Ishikawa (cell line): ENCODE data around the gene POP4.

ENCODE experiments used
- EP300 ChIP-seq: IDR thresholded peaks from 2 replicates; pipeline ENCODE4 v1.6.1; 2012; ENCODE audit warnings: borderline replicate concordance
- FOXM1 ChIP-seq: IDR thresholded peaks from 2 replicates; pipeline ENCODE4 v1.6.1; 2012; ENCODE audit warnings: low read depth, borderline replicate concordance
- RAD21 ChIP-seq: IDR thresholded peaks from 2 replicates; pipeline ENCODE4 v1.6.1; 2012; ENCODE audit warnings: low read depth
- TEAD4 ChIP-seq: IDR thresholded peaks from 2 replicates; pipeline ENCODE4 v1.6.1; 2012
- YY1 ChIP-seq: IDR thresholded peaks from 2 replicates; pipeline ENCODE4 v1.6.1; 2012; ENCODE audit warnings: low read depth
- TF ChIP-seq, protein P1 (sequence below): IDR thresholded peaks from 2 replicates; pipeline ENCODE4 v1.6.1; 2012

- TF ChIP-seq EP300 = no peak
- TF ChIP-seq, protein P1, sequence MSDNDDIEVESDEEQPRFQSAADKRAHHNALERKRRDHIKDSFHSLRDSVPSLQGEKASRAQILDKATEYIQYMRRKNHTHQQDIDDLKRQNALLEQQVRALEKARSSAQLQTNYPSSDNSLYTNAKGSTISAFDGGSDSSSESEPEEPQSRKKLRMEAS = no peak
- TF ChIP-seq YY1 = no peak
- no peak for TF ChIP-seq TEAD4
- TF ChIP-seq RAD21 = no peak
- no peak for TF ChIP-seq FOXM1
Observed at GRCh38 chr19:29653398-29653797, 47.3 kb downstream of the POP4 start.
